Activated CD4-positive, alpha-beta memory T cell treated with anti-CD3 and anti-CD28 coated beads, Interleukin-2, amount 10 ng/mL, durations not matched to agents 7 days and 5 days (primary cell): ENCODE data around the gene ST6GALNAC3. TPM values are rescaled to one million over a fixed set of nuclear protein-coding genes. Genes with fewer than 3 reads are reported as not detected.

Experiments
- CTCF ChIA-PET: fragments of 350-600 bp; sonication (Branson Sonifier 250); formaldehyde crosslinking; loops from one replicate; lab custom pipeline; 2021; ENCODE audit warnings: antibody characterized with exemption, inconsistent platforms; lab: Charles Lee
- POLR2A ChIA-PET: fragments of 350-600 bp; sonication (Branson Sonifier 250); formaldehyde crosslinking; loops from one replicate; lab custom pipeline; 2021; ENCODE audit warnings: antibody characterized with exemption; lab: Charles Lee
- DNase-seq: peaks from one replicate; pipeline ENCODE4 v3.0.0-alpha.2; 2020
- H3K27ac Mint-ChIP-seq: one replicate; pipeline ENCODE4 v1.8.0; 2021; ENCODE audit warnings: mild to moderate bottlenecking, mixed read lengths
- H3K27me3 Mint-ChIP-seq: one replicate; pipeline ENCODE4 v1.8.0; 2021; ENCODE audit warnings: mixed read lengths
- H3K36me3 Mint-ChIP-seq: one replicate; pipeline ENCODE4 v1.8.0; 2021; ENCODE audit warnings: low read depth, mixed read lengths
- H3K4me1 Mint-ChIP-seq: one replicate; pipeline ENCODE4 v1.8.0; 2021; ENCODE audit warnings: mixed read lengths
- H3K4me3 Mint-ChIP-seq: one replicate; pipeline ENCODE4 v1.8.0; 2021; ENCODE audit warnings: mild to moderate bottlenecking, mixed read lengths
- H3K9me3 Mint-ChIP-seq: one replicate; pipeline ENCODE4 v1.8.0; 2021; ENCODE audit warnings: mixed read lengths
- total RNA-seq, 2 experiments: library from RNA; stranded (reverse); gene quantifications; one replicate each; pipeline ENCODE4 v1.2.3, GENCODE V29; 2021

ST6GALNAC3 gene
- total RNA-seq, 2 experiments from 2014 or later, result not detected

- ChIA-PET POLR2A (interaction anchor here (0.6 kb wide), 1 partner anchor 1243 kb away, joined by 5 read pairs; no protein-coding TSS in a partner anchor), CTCF (no interaction called here)
- H3K4me3 Mint-ChIP-seq, result no peak overlapping the region
- no peaks in the 10 kb centered on the region for H3K27me3 Mint-ChIP-seq
- no peak for DNase-seq
- no peaks in the 10 kb centered on the region for H3K9me3 Mint-ChIP-seq
- no peaks in the 10 kb centered on the region for H3K4me1 Mint-ChIP-seq
- H3K27ac Mint-ChIP-seq, result no peak overlapping the region
- H3K36me3 Mint-ChIP-seq, result no peaks in the 10 kb centered on the region
Measured at GRCh38 chr1:76418531-76418930, 344.0 kb downstream of the ST6GALNAC3 start.

- H3K27me3 Mint-ChIP-seq, result no peaks in the 10 kb centered on the region
- no peak overlapping the region for H3K27ac Mint-ChIP-seq
- no peak for DNase-seq
- no peaks in the 10 kb centered on the region for H3K9me3 Mint-ChIP-seq
- ChIA-PET CTCF (interaction anchor here (0.6 kb wide), 1 partner anchor 14 kb away, joined by 3 read pairs; no protein-coding TSS in a partner anchor), POLR2A (no interaction called here)
- H3K36me3 Mint-ChIP-seq, result no peaks in the 10 kb centered on the region
- H3K4me3 Mint-ChIP-seq, result no peak overlapping the region
- H3K4me1 Mint-ChIP-seq, result no peaks in the 10 kb centered on the region
Measured at GRCh38 chr1:76419603-76420002, 345.1 kb downstream of the ST6GALNAC3 start.

GRCh38 chr1:76425201-76426145 lies 350.9 kb downstream of the ST6GALNAC3 start:
- no peaks in the 10 kb centered on the region for H3K36me3 Mint-ChIP-seq
- H3K4me3 Mint-ChIP-seq, result no peak overlapping the region
- H3K27ac Mint-ChIP-seq, result no peak overlapping the region
- POLR2A ChIA-PET, result no interaction called here
- CTCF ChIA-PET, result interaction anchor here (0.8 kb wide), 1 partner anchor 271 kb away, joined by 3 read pairs; no protein-coding TSS in a partner anchor
- H3K27me3 Mint-ChIP-seq, result no peaks in the 10 kb centered on the region
- no peaks in the 10 kb centered on the region for H3K9me3 Mint-ChIP-seq
- no peaks in the 10 kb centered on the region for H3K4me1 Mint-ChIP-seq
- DNase-seq, result no peak

- H3K4me3 Mint-ChIP-seq, result no peak overlapping the region
- H3K9me3 Mint-ChIP-seq, result no peaks in the 10 kb centered on the region
- ChIA-PET CTCF (no interaction called here), POLR2A (no interaction called here)
- DNase-seq, result no peak
- H3K36me3 Mint-ChIP-seq, result no peaks in the 10 kb centered on the region
- no peaks in the 10 kb centered on the region for H3K27me3 Mint-ChIP-seq
- no peak overlapping the region for H3K27ac Mint-ChIP-seq
- H3K4me1 Mint-ChIP-seq, result no peaks in the 10 kb centered on the region
Measured at GRCh38 chr1:76426606-76427005, 352.1 kb downstream of the ST6GALNAC3 start.

- Mint-ChIP-seq H3K4me3 (no peak overlapping the region), H3K27me3 (no peaks in the 10 kb centered on the region), H3K36me3 (no peaks in the 10 kb centered on the region), H3K4me1 (no peaks in the 10 kb centered on the region), H3K9me3 (no peaks in the 10 kb centered on the region), H3K27ac (no peak overlapping the region)
- CTCF ChIA-PET, result no interaction called here
- DNase-seq, result no peak
- POLR2A ChIA-PET, result no interaction called here
Measured at GRCh38 chr1:76428028-76428427, 353.5 kb downstream of the ST6GALNAC3 start.

- ChIA-PET POLR2A (no interaction called here), CTCF (no interaction called here)
- H3K4me3 Mint-ChIP-seq, result no peak overlapping the region
- no peak overlapping the region for H3K27ac Mint-ChIP-seq
- no peaks in the 10 kb centered on the region for H3K9me3 Mint-ChIP-seq
- H3K4me1 Mint-ChIP-seq, result no peaks in the 10 kb centered on the region
- no peaks in the 10 kb centered on the region for H3K27me3 Mint-ChIP-seq
- H3K36me3 Mint-ChIP-seq, result no peaks in the 10 kb centered on the region
- DNase-seq, result no peak
Measured at GRCh38 chr1:76430531-76430930, 356.0 kb downstream of the ST6GALNAC3 start.

- H3K4me1 Mint-ChIP-seq, result no peaks in the 10 kb centered on the region
- H3K27ac Mint-ChIP-seq, result no peak overlapping the region
- no peak for DNase-seq
- no peaks in the 10 kb centered on the region for H3K9me3 Mint-ChIP-seq
- H3K27me3 Mint-ChIP-seq, result no peaks in the 10 kb centered on the region
- H3K4me3 Mint-ChIP-seq, result no peak overlapping the region
- no peaks in the 10 kb centered on the region for H3K36me3 Mint-ChIP-seq
- CTCF ChIA-PET, result interaction anchor here (0.5 kb wide), 1 partner anchor 14 kb away, joined by 3 read pairs; no protein-coding TSS in a partner anchor
- POLR2A ChIA-PET, result no interaction called here
Measured at GRCh38 chr1:76433526-76433925, 359.0 kb downstream of the ST6GALNAC3 start.

GRCh38 chr1:76443217-76443616 lies 368.7 kb downstream of the ST6GALNAC3 start:
- ChIA-PET POLR2A (no interaction called here), CTCF (no interaction called here)
- H3K27me3 Mint-ChIP-seq, result no peaks in the 10 kb centered on the region
- DNase-seq, result no peak
- H3K27ac Mint-ChIP-seq, result no peak overlapping the region
- no peaks in the 10 kb centered on the region for H3K9me3 Mint-ChIP-seq
- no peaks in the 10 kb centered on the region for H3K36me3 Mint-ChIP-seq
- no peak overlapping the region for H3K4me3 Mint-ChIP-seq
- H3K4me1 Mint-ChIP-seq, result no peaks in the 10 kb centered on the region

GRCh38 chr1:76444773-76445172 lies 370.2 kb downstream of the ST6GALNAC3 start:
- no peak overlapping the region for H3K27ac Mint-ChIP-seq
- H3K27me3 Mint-ChIP-seq, result no peaks in the 10 kb centered on the region
- no peak overlapping the region for H3K4me3 Mint-ChIP-seq
- H3K9me3 Mint-ChIP-seq, result peaks cover under 1% of the 10 kb centered on the region
- no peaks in the 10 kb centered on the region for H3K4me1 Mint-ChIP-seq
- no peak for DNase-seq
- CTCF ChIA-PET, result no interaction called here
- POLR2A ChIA-PET, result no interaction called here
- H3K36me3 Mint-ChIP-seq, result no peaks in the 10 kb centered on the region

GRCh38 chr1:76450229-76450628 lies 375.7 kb downstream of the ST6GALNAC3 start:
- H3K36me3 Mint-ChIP-seq, result no peaks in the 10 kb centered on the region
- H3K9me3 Mint-ChIP-seq, result peaks cover 7% of the 10 kb centered on the region
- H3K27ac Mint-ChIP-seq, result no peak overlapping the region
- DNase-seq, result no peak
- no peaks in the 10 kb centered on the region for H3K27me3 Mint-ChIP-seq
- peaks cover 7% of the 10 kb centered on the region for H3K4me1 Mint-ChIP-seq
- ChIA-PET POLR2A (no interaction called here), CTCF (no interaction called here)
- H3K4me3 Mint-ChIP-seq, result no peak overlapping the region

- no peaks in the 10 kb centered on the region for H3K9me3 Mint-ChIP-seq
- no peaks in the 10 kb centered on the region for H3K36me3 Mint-ChIP-seq
- peaks cover 3% of the 10 kb centered on the region for H3K27me3 Mint-ChIP-seq
- H3K27ac Mint-ChIP-seq, result no peak overlapping the region
- CTCF ChIA-PET, result interaction anchor here (1.7 kb wide), 1 partner anchor 309 kb away, joined by 4 read pairs; no protein-coding TSS in a partner anchor
- DNase-seq, result no peak
- peaks cover 5% of the 10 kb centered on the region for H3K4me1 Mint-ChIP-seq
- H3K4me3 Mint-ChIP-seq, result no peak overlapping the region
- POLR2A ChIA-PET, result no interaction called here
Measured at GRCh38 chr1:76463278-76463677, 388.7 kb downstream of the ST6GALNAC3 start.

GRCh38 chr1:76463849-76464248 lies 389.3 kb downstream of the ST6GALNAC3 start:
- Mint-ChIP-seq H3K4me3 (no peak overlapping the region), H3K27ac (no peak overlapping the region), H3K36me3 (no peaks in the 10 kb centered on the region), H3K9me3 (no peaks in the 10 kb centered on the region), H3K4me1 (peaks cover 5% of the 10 kb centered on the region), H3K27me3 (peaks cover 3% of the 10 kb centered on the region)
- CTCF ChIA-PET, result interaction anchor here (1.7 kb wide), 1 partner anchor 309 kb away, joined by 4 read pairs; no protein-coding TSS in a partner anchor
- no peak for DNase-seq
- POLR2A ChIA-PET, result no interaction called here

GRCh38 chr1:76465030-76465429 lies 390.5 kb downstream of the ST6GALNAC3 start:
- H3K4me1 Mint-ChIP-seq, result peaks cover 5% of the 10 kb centered on the region
- ChIA-PET POLR2A (no interaction called here), CTCF (no interaction called here)
- no peak for DNase-seq
- H3K36me3 Mint-ChIP-seq, result no peaks in the 10 kb centered on the region
- H3K27ac Mint-ChIP-seq, result no peak overlapping the region
- H3K9me3 Mint-ChIP-seq, result no peaks in the 10 kb centered on the region
- peaks cover 3% of the 10 kb centered on the region for H3K27me3 Mint-ChIP-seq
- H3K4me3 Mint-ChIP-seq, result no peak overlapping the region
